Measurements from ENCODE around the gene OR9Q2. TPM values are rescaled to one million over a fixed set of nuclear protein-coding genes. Genes with fewer than 3 reads are reported as not detected.

The OR9Q2 gene
- total RNA-seq, 1 donor from 2014 or later, result not detected

DNA sequence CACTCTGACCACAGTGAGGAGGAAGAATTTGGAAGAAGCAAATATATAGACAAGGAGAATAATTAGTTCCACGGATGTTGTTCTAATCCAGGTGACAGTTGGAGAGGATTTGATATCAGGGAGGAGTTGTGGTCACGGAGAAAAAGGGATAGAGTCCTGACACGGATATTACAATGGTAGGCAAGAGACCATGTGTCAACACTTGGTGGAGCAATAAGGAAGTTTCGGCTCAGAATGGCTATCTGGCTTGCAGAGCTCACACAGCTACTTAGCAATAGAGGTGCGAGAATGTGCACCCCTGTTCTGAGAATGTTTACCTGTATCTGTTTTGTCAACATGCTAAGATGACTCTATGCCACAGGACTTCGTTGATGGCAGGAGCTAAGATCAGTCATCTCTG lies 10.4 kb upstream of the OR9Q2 start:
- no peak for DNase-seq (ENCODE audit: low read depth)
- no peak overlapping the region for H3K4me3 ChIP-seq (ENCODE audit: low read depth, low read length)
- TF ChIP-seq, protein P1, sequence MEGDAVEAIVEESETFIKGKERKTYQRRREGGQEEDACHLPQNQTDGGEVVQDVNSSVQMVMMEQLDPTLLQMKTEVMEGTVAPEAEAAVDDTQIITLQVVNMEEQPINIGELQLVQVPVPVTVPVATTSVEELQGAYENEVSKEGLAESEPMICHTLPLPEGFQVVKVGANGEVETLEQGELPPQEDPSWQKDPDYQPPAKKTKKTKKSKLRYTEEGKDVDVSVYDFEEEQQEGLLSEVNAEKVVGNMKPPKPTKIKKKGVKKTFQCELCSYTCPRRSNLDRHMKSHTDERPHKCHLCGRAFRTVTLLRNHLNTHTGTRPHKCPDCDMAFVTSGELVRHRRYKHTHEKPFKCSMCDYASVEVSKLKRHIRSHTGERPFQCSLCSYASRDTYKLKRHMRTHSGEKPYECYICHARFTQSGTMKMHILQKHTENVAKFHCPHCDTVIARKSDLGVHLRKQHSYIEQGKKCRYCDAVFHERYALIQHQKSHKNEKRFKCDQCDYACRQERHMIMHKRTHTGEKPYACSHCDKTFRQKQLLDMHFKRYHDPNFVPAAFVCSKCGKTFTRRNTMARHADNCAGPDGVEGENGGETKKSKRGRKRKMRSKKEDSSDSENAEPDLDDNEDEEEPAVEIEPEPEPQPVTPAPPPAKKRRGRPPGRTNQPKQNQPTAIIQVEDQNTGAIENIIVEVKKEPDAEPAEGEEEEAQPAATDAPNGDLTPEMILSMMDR (conservative IDR thresholded peaks at IDR 0.05; ENCODE audit: low read depth, low read length), result no peak

DNA sequence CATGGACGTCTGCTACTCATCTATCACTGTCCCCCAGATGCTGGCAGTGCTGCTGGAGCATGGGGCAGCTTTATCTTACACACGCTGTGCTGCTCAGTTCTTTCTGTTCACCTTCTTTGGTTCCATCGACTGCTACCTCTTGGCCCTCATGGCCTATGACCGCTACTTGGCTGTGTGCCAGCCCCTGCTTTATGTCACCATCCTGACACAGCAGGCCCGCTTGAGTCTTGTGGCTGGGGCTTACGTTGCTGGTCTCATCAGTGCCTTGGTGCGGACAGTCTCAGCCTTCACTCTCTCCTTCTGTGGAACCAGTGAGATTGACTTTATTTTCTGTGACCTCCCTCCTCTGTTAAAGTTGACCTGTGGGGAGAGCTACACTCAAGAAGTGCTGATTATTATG lies 9.2 kb upstream of the OR9Q2 start:
- no peak overlapping the region for H3K4me3 ChIP-seq (ENCODE audit: low read depth, low read length)
- TF ChIP-seq, protein P1 (conservative IDR thresholded peaks at IDR 0.05; ENCODE audit: low read depth, low read length), result no peak
- no peak for DNase-seq (ENCODE audit: low read depth)

DNA sequence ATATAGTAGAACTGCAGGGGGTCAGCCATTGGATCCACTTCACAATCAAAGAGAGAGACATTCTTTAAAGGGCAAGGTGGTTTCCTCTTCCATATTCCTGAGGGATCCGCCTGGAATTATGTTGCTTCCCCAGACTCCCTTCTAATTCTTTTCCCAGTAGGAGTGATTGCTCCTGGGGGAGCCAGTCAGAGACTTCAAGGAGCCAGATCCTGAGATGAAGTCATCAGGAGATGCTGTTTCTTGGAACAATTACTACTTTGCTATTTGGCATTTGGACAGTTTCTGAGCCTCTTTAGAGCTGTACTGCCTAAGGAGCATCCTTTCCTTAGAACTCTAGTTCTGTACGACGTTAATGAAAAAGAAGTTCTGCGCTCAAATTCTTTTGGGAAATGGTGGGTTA lies 1.9 kb upstream of the OR9Q2 start:
- no peak for DNase-seq (ENCODE audit: low read depth)
- H3K4me3 ChIP-seq (ENCODE audit: low read depth, low read length), result no peak overlapping the region
- TF ChIP-seq, protein P1 (conservative IDR thresholded peaks at IDR 0.05; ENCODE audit: low read depth, low read length), result no peak

DNA sequence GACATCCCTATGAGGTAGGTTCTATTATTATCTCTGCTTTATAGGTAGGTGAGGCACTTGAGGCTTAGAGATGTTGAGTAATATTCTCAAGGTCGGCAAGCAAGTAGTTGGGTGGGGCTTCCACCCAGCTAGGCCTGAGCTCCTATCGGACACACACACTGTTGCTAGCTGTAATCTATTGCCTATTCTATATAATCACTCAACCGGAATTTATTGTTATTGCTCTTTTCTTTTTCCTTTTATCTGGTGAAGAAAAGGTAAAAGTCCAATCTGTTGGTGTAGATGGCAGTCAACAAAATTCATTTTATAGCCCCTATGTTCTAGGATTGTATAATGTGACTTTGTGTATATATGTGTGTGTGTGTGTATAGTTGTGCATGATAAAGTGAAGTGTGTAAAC lies 3.4 kb downstream of the OR9Q2 start:
- H3K4me3 ChIP-seq (ENCODE audit: low read depth, low read length), result no peak overlapping the region
- DNase-seq (ENCODE audit: low read depth), result no peak
- TF ChIP-seq, protein P1 (conservative IDR thresholded peaks at IDR 0.05; ENCODE audit: low read depth, low read length), result no peak

DNA sequence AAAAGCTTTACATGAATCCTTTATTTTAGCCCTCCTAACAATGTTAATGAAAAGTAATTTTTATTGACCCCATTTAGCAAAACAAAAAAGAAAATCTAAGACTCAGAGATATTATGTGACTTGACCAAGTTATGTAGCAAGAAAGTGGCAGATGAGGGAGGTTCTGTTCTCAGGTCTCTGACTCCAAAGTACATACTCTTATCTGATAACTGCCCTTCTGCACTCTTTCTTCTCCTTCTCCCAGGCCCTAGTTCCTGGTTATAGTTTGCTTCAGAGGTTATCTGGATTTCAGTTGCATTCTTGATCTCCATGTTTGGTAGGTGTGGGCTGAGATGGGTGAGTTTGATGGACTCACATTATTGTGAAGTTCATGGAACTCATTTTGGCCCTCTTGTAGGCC lies 4.5 kb downstream of the OR9Q2 start:
- H3K4me3 ChIP-seq (ENCODE audit: low read depth, low read length), result no peak overlapping the region
- DNase-seq (ENCODE audit: low read depth), result no peak
- TF ChIP-seq, protein P1 (conservative IDR thresholded peaks at IDR 0.05; ENCODE audit: low read depth, low read length), result no peak

DNA sequence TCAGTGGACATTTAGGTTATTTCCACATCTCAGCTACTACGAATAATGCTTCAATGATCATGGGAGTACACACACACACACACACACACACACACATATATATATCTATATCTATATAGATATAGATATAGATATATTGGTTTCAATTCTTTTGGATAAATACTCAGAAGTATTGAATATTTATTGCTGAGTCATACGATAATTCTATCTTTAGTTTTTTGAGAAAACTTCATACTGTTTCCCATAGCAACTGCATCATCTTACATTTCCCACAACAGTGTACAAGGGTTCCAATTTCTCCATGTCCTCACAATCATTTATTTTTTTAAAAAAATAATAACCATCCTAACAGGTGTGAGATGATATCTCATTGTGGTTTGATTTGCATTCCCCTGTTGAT lies 7.1 kb downstream of the OR9Q2 start:
- TF ChIP-seq, protein P1 (conservative IDR thresholded peaks at IDR 0.05; ENCODE audit: low read depth, low read length), result no peak
- no peak overlapping the region for H3K4me3 ChIP-seq (ENCODE audit: low read depth, low read length)
- no peak for DNase-seq (ENCODE audit: low read depth)

DNA sequence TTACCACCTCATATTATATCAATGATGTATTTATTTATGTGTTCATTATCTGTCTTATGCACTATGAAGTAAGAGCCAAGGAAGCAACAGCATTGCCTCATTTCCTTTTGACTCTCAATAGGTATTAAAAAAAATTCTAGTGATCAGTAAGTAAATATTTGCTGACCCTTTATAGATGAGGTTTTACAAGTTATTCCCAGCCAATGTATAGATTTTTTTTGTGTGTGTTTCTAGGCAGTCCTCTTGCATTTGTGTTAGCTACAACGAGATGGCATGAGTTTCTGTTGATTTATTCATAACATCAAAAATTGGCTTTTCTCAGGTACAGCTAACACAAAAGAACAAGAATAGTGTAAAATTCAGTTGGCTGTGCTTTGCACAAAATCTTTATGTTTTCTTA lies 10.4 kb downstream of the OR9Q2 start:
- TF ChIP-seq, protein P1 (conservative IDR thresholded peaks at IDR 0.05; ENCODE audit: low read depth, low read length), result no peak
- H3K4me3 ChIP-seq (ENCODE audit: low read depth, low read length), result no peak overlapping the region
- DNase-seq (ENCODE audit: low read depth), result no peak

Data from epithelial cell of proximal tubule (primary cell).